Gastrocnemius medialis (tissue), 4 donors: ENCODE measurements around the gene CXCL6.

ENCODE experiments used
- POLR2A ChIP-seq, 2 donors: fragments of 450-650 bp; IDR thresholded peaks; one replicate each; pipeline ENCODE4 v1.6.1; 2017; ENCODE audit warnings: antibody characterized with exemption in 2 of 2, mild to moderate bottlenecking in 2 of 2, moderate library complexity in 2 of 2
- TF ChIP-seq, protein P1 (sequence below), 5 experiments: fragments of 450-650 bp in 3 of 5; fragments of 200-600 bp in 2 of 5; sonication (generic) in 2 of 5; IDR thresholded peaks in 4 of 5; conservative IDR thresholded peaks in 1 of 5; 1 replicate in 4 of 5; 2 replicates in 1 of 5; pipeline ENCODE4 v1.5.1; 2016 to 2019; ENCODE audit warnings: antibody characterized with exemption in 5 of 5, mild to moderate bottlenecking in 3 of 5, moderate library complexity in 3 of 5

GRCh38 chr4:73856518-73856917 is 20.0 kb downstream of the CXCL6 start:
- no peak for TF ChIP-seq POLR2A (IDR thresholded peaks at IDR 0.05)
- TF ChIP-seq, protein P1, sequence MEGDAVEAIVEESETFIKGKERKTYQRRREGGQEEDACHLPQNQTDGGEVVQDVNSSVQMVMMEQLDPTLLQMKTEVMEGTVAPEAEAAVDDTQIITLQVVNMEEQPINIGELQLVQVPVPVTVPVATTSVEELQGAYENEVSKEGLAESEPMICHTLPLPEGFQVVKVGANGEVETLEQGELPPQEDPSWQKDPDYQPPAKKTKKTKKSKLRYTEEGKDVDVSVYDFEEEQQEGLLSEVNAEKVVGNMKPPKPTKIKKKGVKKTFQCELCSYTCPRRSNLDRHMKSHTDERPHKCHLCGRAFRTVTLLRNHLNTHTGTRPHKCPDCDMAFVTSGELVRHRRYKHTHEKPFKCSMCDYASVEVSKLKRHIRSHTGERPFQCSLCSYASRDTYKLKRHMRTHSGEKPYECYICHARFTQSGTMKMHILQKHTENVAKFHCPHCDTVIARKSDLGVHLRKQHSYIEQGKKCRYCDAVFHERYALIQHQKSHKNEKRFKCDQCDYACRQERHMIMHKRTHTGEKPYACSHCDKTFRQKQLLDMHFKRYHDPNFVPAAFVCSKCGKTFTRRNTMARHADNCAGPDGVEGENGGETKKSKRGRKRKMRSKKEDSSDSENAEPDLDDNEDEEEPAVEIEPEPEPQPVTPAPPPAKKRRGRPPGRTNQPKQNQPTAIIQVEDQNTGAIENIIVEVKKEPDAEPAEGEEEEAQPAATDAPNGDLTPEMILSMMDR (IDR thresholded peaks at IDR 0.05 in 4 of 5, conservative IDR thresholded peaks at IDR 0.05 in 1 of 5): no peak
